ENCODE data around the gene NEGR1.

DNA sequence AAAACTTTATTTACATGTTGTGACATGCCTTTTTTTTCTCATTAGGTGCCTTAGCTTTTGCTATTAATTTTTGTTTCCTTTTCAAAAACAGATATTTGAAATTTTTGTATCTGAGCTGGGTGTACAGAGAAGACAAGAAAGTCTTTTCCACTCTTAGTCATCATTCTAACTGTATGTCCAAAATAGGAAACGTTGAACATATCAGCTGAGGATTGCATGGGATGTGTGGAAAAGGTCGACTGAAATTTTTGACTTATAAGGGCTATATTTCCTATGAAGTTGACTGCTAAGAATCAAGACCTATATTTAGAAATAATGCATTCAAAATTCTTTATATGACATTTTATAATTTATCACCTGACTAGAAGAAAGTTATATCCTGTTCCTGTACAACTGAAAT, 931.5 kb downstream of the NEGR1 start:
- TF ChIP-seq POLR2A (IDR thresholded peaks at IDR 0.05), result no peak
- no peak for TF ChIP-seq CTCF (IDR thresholded peaks at IDR 0.05)

All from testis (tissue), 2 donors.